HepG2 (cell line): Measurements from ENCODE around the gene TJP3. TPM values are rescaled to one million over a fixed set of nuclear protein-coding genes. Genes with fewer than 3 reads are reported as not detected.

ENCODE experiments used
- ATAC-seq: fragments of 200-7000 bp; cut with Tn5 transposase; 3 replicates; pipeline ENCODE4 v1.9.1; 2020; ENCODE audit warnings: mild to moderate bottlenecking, moderate library complexity
- BruUV-seq: library from RNA; stranded (reverse); fragments of 400-500 nt; replicated peaks from 2 replicates; lab custom pipeline; 2021; lab: Mats Ljungman, UMichigan
- CTCF ChIA-PET: fragments of 300-600 bp; formaldehyde crosslinking; extraction: SDS; loops from one replicate; lab custom pipeline; 2021; ENCODE audit warnings: low total read pairs, inconsistent platforms, low intra/inter-chr PET ratio; lab: Yijun Ruan, JAX
- POLR2A ChIA-PET: fragments of 350-600 bp; sonication (Branson Sonifier 250); formaldehyde crosslinking; loops from one replicate; lab custom pipeline; 2020; ENCODE audit warnings: antibody characterized with exemption, inconsistent platforms; lab: Yijun Ruan, JAX
- DNase-seq: peaks from one replicate; pipeline ENCODE4 v3.0.0-alpha.2; 2015; ENCODE audit warnings: low spot score
- FAIRE-seq: peaks from 3 replicates; lab custom pipeline; 2011; peaks lifted over from hg19 to GRCh38; lab: Jason Lieb, UNC
- H2AFZ ChIP-seq: one replicate; pipeline ENCODE4 v1.6.1; 2011; ENCODE audit warnings: low read length, inconsistent platforms
- H3K27ac ChIP-seq: fragments of 300-600 bp; 3 replicates; pipeline ENCODE4 v1.8.0; 2011; ENCODE audit warnings: mixed run types, mild to moderate bottlenecking, mixed read lengths, low read length, inconsistent platforms; ENCODE audit not compliant: insufficient read depth; ENCODE audit errors: extremely low read length
- H3K27me3 ChIP-seq, 2 experiments: fragments of 200-600 bp in 1 of 2; 2 replicates in 1 of 2; 3 replicates in 1 of 2; pipeline versions ENCODE4 v1.6.0 to v1.8.0; 2011; ENCODE audit warnings: low read length in 2 of 2, mild to moderate bottlenecking in 2 of 2, moderate library complexity in 2 of 2, inconsistent platforms in 1 of 2; ENCODE audit not compliant: insufficient read depth in 2 of 2, control insufficient read depth in 1 of 2
- H3K36me3 ChIP-seq, 2 experiments: fragments of 200-600 bp in 1 of 2; replicated peaks in 1 of 2; 2 replicates in 1 of 2; 3 replicates in 1 of 2; pipeline versions ENCODE4 v1.5.1 to v1.8.0; 2011; ENCODE audit warnings: low read length in 2 of 2, inconsistent platforms in 1 of 2; ENCODE audit not compliant: insufficient read depth in 2 of 2, control insufficient read depth in 1 of 2
- H3K4me1 ChIP-seq: 2 replicates; pipeline ENCODE4 v1.5.1; 2012; ENCODE audit warnings: low read length, inconsistent platforms; ENCODE audit not compliant: insufficient read depth
- H3K4me2 ChIP-seq: 2 replicates; pipeline ENCODE4 v1.6.0; 2011; ENCODE audit warnings: low read depth, low read length, inconsistent platforms
- H3K4me3 ChIP-seq, 3 experiments: fragments of 200-600 bp in 1 of 3; sonication (generic), shearing (Covaris generic) in 1 of 3; replicated peaks in 1 of 3; 2 replicates each; pipeline ENCODE4 v1.5.1; 2011 to 2016; ENCODE audit warnings: low read length in 3 of 3, inconsistent platforms in 2 of 3, low read depth in 2 of 3, mild to moderate bottlenecking in 2 of 3, control low read depth in 1 of 3, mixed read lengths in 1 of 3; ENCODE audit not compliant: insufficient read depth in 1 of 3
- H3K79me2 ChIP-seq: one replicate; pipeline ENCODE4 v1.6.1; 2011; ENCODE audit warnings: low read length, inconsistent platforms; ENCODE audit not compliant: insufficient read depth
- H3K9ac ChIP-seq: 2 replicates; pipeline ENCODE4 v1.6.0; 2011; ENCODE audit warnings: mild to moderate bottlenecking, low read depth, low read length, inconsistent platforms; ENCODE audit not compliant: insufficient read depth
- H3K9me3 ChIP-seq: 2 replicates; pipeline ENCODE4 v1.5.1; 2012; ENCODE audit warnings: mild to moderate bottlenecking, low read length
- H4K20me1 ChIP-seq: 2 replicates; pipeline ENCODE4 v1.6.0; 2011; ENCODE audit warnings: inconsistent platforms, mild to moderate bottlenecking, low read length, moderate library complexity; ENCODE audit not compliant: insufficient read depth
- ARNT2 ChIP-seq: sonication (generic); formaldehyde crosslinking; IDR thresholded peaks from 2 replicates; pipeline ENCODE4 v1.8.0; 2022; ENCODE audit warnings: mild to moderate bottlenecking, low read depth, missing genetic modification reagents, moderate library complexity
- DMAP1 ChIP-seq: IDR thresholded peaks from 2 replicates; pipeline ENCODE4 v1.6.1; 2016
- FLYWCH1 ChIP-seq: sonication (generic); formaldehyde crosslinking; IDR thresholded peaks from 2 replicates; pipeline ENCODE4 v1.8.1; 2023; ENCODE audit warnings: mild to moderate bottlenecking, missing genetic modification reagents
- HNF4G ChIP-seq, 2 experiments: sonication (generic) in 1 of 2; formaldehyde crosslinking in 1 of 2; IDR thresholded peaks; 2 replicates each; pipeline versions ENCODE4 v1.4.0 to v1.6.1; 2011 to 2020; ENCODE audit warnings: borderline replicate concordance in 2 of 2, low read depth in 2 of 2, mild to moderate bottlenecking in 2 of 2, low read length in 1 of 2, missing genetic modification reagents in 1 of 2, moderate library complexity in 1 of 2
- HNRNPL ChIP-seq: fragments of 200-400 bp; formaldehyde crosslinking; IDR thresholded peaks from 2 replicates; pipeline ENCODE4 v1.6.1; 2017; ENCODE audit warnings: mild to moderate bottlenecking, low read depth, low read length
- SAP130 ChIP-seq: IDR thresholded peaks from 2 replicates; pipeline ENCODE4 v1.6.1; 2016; ENCODE audit warnings: low read depth
- ZNF20 ChIP-seq: sonication (generic); formaldehyde crosslinking; IDR thresholded peaks from 2 replicates; pipeline ENCODE4 v1.4.0; 2020; ENCODE audit warnings: mild to moderate bottlenecking, moderate library complexity, missing genetic modification reagents
- WGBS: methylation state at CpG from one replicate; pipeline ENCODE4 v1.1.6; 2017; ENCODE audit warnings: low lambda C conversion rate; 5-methylcytosine and 5-hydroxymethylcytosine counted together
- in situ Hi-C: cut with HindIII; loops from 2 replicates; pipeline ENCODE4 v1.10.0; 2017; ENCODE audit warnings: low pct_unique_long_range_greater_than_20kb; ENCODE audit not compliant: extremely low pct_ligation_motif_present
- intact Hi-C: fragments of 100-400 bp; cut with micrococcal nuclease; formaldehyde crosslinking; loops from one replicate; pipeline ENCODE4 v1.10.0; 2022; ENCODE audit not compliant: unreplicated experiment
- polyA plus RNA-seq, 8 experiments: library from polyadenylated mRNA; depleted of rRNA in 3 of 8; stranded (reverse) in 7 of 8; unstranded in 1 of 8; fragments of >200 nt; fragmentation: Illumina TruSeq in 4 of 8; extraction: Trizol in 4 of 8; gene quantifications; 2 replicates each; pipeline versions ENCODE4 v1.2.1 to v1.2.3, GENCODE V29; 2011 to 2016; ENCODE audit warnings: low read depth in 4 of 8, missing spikeins in 1 of 8, mixed read lengths in 1 of 8; ENCODE audit not compliant: insufficient read depth in 1 of 8
- total RNA-seq, 5 experiments: library from RNA; depleted of rRNA; stranded (reverse); fragments of >200 nt; fragmentation: Illumina TruSeq; extraction: Trizol; gene quantifications; 2 replicates each; pipeline ENCODE4 v1.2.3, GENCODE V29; 2016; ENCODE audit warnings: low read depth in 1 of 5
- TF ChIP-seq, protein P1 (sequence below): sonication (generic); formaldehyde crosslinking; IDR thresholded peaks from 2 replicates; pipeline ENCODE4 v1.5.0; 2020; ENCODE audit warnings: missing genetic modification reagents
- TF ChIP-seq, protein P2 (sequence below): sonication (generic); formaldehyde crosslinking; IDR thresholded peaks from 2 replicates; pipeline ENCODE4 v1.4.0; 2020; ENCODE audit warnings: low read depth, mild to moderate bottlenecking, missing genetic modification reagents

The TJP3 gene
- total and polyA plus RNA-seq, 2 of the 13 experiments (the other 11 are each of a cell fraction or from before 2014, with no cell fraction given): 2.3 to 21.5 TPM

- TF ChIP-seq HNF4G (IDR thresholded peaks at IDR 0.05; ENCODE audit: borderline replicate concordance, low read depth, low read length) (0 out of 2 replicates have a peak, but pooled peaks have one; percentile 5), HNF4G (CRISPR knock-in tag; IDR thresholded peaks at IDR 0.05; ENCODE audit: borderline replicate concordance, low read depth) (no peak), DMAP1 (CRISPR knock-in tag) (no peak), HNRNPL (peak; percentile 68; the same call in 1 of the 2 replicates)
These were observed 12.1 kb upstream of the TJP3 start (continued) for GRCh38 chr19:3695986-3696659.

- Histone ChIP-seq H3K36me3 (no peaks in the 10 kb centered on the region), H3K27me3 (no peaks in the 10 kb centered on the region; a peak in 1 of 5 replicates), H3K79me2 (peaks cover 26% of the 10 kb centered on the region), H2AFZ (no peak overlapping the region), H3K4me2 (no peak overlapping the region), H3K9ac (no peak overlapping the region), H3K4me1 (peaks cover 15% of the 10 kb centered on the region), H3K27ac (no peak overlapping the region), H4K20me1 (peaks cover 8% of the 10 kb centered on the region; the same call in 1 of the 2 replicates), H3K4me3 (no peak overlapping the region), H3K9me3 (no peaks in the 10 kb centered on the region)
- no peak for DNase-seq
- ChIA-PET POLR2A (no interaction called here), CTCF (no interaction called here)
- 67% methylated on average over 10 of the region's 10 CpGs for WGBS
- in situ Hi-C loops (no loop called here), intact Hi-C loops (no loop called here)
- no TSS peak for BruUV-seq
- no peak for TF ChIP-seq FLYWCH1 (CRISPR knock-in tag)
- TF ChIP-seq, protein P1, sequence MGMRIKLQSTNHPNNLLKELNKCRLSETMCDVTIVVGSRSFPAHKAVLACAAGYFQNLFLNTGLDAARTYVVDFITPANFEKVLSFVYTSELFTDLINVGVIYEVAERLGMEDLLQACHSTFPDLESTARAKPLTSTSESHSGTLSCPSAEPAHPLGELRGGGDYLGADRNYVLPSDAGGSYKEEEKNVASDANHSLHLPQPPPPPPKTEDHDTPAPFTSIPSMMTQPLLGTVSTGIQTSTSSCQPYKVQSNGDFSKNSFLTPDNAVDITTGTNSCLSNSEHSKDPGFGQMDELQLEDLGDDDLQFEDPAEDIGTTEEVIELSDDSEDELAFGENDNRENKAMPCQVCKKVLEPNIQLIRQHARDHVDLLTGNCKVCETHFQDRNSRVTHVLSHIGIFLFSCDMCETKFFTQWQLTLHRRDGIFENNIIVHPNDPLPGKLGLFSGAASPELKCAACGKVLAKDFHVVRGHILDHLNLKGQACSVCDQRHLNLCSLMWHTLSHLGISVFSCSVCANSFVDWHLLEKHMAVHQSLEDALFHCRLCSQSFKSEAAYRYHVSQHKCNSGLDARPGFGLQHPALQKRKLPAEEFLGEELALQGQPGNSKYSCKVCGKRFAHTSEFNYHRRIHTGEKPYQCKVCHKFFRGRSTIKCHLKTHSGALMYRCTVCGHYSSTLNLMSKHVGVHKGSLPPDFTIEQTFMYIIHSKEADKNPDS (CRISPR knock-in tag): no peak
- no peak for TF ChIP-seq ARNT2 (CRISPR knock-in tag)
- TF ChIP-seq, protein P2, sequence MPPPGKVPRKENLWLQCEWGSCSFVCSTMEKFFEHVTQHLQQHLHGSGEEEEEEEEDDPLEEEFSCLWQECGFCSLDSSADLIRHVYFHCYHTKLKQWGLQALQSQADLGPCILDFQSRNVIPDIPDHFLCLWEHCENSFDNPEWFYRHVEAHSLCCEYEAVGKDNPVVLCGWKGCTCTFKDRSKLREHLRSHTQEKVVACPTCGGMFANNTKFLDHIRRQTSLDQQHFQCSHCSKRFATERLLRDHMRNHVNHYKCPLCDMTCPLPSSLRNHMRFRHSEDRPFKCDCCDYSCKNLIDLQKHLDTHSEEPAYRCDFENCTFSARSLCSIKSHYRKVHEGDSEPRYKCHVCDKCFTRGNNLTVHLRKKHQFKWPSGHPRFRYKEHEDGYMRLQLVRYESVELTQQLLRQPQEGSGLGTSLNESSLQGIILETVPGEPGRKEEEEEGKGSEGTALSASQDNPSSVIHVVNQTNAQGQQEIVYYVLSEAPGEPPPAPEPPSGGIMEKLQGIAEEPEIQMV (CRISPR knock-in tag): no peak
- TF ChIP-seq SAP130 (CRISPR knock-in tag): no peak
- TF ChIP-seq ZNF20: no peak
- no peak for FAIRE-seq
- ATAC-seq: no peak
These were observed 11.6 kb upstream of the TJP3 start for GRCh38 chr19:3696660-3696995.
